ENCODE measurements around the gene UCP3.

DNA sequence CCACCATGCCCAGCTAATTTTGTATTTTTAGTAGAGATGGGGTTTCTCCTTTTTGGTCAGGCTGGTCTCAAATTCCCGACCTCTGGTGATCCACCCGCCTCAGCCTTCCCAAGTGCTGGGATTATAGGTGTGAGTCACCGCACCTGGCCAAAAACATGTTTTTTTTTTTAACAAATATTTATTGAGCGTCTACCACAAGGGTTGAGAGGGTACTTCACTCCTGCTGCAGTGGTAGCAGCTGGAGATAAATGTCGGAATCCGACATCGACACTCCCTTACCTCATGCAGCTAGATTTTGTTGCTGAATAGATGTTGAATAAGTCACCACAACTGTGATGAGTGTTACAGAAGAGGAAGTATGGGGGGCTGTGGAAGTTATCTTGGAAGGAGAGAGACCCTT, 57.1 kb downstream of the UCP3 start:
- TF ChIP-seq, protein P1, sequence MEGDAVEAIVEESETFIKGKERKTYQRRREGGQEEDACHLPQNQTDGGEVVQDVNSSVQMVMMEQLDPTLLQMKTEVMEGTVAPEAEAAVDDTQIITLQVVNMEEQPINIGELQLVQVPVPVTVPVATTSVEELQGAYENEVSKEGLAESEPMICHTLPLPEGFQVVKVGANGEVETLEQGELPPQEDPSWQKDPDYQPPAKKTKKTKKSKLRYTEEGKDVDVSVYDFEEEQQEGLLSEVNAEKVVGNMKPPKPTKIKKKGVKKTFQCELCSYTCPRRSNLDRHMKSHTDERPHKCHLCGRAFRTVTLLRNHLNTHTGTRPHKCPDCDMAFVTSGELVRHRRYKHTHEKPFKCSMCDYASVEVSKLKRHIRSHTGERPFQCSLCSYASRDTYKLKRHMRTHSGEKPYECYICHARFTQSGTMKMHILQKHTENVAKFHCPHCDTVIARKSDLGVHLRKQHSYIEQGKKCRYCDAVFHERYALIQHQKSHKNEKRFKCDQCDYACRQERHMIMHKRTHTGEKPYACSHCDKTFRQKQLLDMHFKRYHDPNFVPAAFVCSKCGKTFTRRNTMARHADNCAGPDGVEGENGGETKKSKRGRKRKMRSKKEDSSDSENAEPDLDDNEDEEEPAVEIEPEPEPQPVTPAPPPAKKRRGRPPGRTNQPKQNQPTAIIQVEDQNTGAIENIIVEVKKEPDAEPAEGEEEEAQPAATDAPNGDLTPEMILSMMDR (IDR thresholded peaks at IDR 0.05), result no peak
- no peak for TF ChIP-seq EZH2 (IDR thresholded peaks at IDR 0.05; ENCODE audit: borderline replicate concordance, insufficient read depth, low read depth, low read length, poor library complexity, severe bottlenecking)

All from B cell (primary cell).